ENCODE results near the gene R3HCC1L.

DNA sequence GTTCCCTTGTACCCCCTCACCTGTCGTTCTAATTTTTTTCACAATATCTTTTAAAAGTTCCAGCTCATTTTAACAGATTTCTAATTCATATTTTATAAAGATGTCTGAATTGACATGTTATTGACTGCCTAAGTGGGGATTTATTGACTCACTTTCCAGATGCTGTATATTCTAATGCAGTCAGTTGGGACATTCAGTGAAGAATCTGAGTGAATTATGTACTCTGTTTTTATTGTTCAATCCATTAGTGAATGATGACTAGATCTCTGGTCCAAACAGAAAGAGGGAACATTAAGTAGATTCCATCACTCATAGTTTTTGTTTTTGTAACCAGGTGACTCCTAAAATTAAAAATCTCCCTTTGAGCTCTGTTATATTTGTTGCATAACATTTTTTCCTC lies 79.3 kb downstream of the R3HCC1L start:
- TF ChIP-seq, protein P1, sequence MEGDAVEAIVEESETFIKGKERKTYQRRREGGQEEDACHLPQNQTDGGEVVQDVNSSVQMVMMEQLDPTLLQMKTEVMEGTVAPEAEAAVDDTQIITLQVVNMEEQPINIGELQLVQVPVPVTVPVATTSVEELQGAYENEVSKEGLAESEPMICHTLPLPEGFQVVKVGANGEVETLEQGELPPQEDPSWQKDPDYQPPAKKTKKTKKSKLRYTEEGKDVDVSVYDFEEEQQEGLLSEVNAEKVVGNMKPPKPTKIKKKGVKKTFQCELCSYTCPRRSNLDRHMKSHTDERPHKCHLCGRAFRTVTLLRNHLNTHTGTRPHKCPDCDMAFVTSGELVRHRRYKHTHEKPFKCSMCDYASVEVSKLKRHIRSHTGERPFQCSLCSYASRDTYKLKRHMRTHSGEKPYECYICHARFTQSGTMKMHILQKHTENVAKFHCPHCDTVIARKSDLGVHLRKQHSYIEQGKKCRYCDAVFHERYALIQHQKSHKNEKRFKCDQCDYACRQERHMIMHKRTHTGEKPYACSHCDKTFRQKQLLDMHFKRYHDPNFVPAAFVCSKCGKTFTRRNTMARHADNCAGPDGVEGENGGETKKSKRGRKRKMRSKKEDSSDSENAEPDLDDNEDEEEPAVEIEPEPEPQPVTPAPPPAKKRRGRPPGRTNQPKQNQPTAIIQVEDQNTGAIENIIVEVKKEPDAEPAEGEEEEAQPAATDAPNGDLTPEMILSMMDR (conservative IDR thresholded peaks at IDR 0.05; ENCODE audit: low read depth, low read length) = no peak
- TF ChIP-seq RFX5 (IDR thresholded peaks at IDR 0.05; ENCODE audit: low read depth, low read length) = no peak
- TF ChIP-seq NFE2L2 (IDR thresholded peaks at IDR 0.05; ENCODE audit: low read depth, low read length) = no peak
- TF ChIP-seq MAFK (IDR thresholded peaks at IDR 0.05; ENCODE audit: low read depth, low read length) = no peak
- no peak for TF ChIP-seq RCOR1 (IDR thresholded peaks at IDR 0.05; ENCODE audit: insufficient replicate concordance, low read length)
- TF ChIP-seq RAD21 (IDR thresholded peaks at IDR 0.05; ENCODE audit: low read length) = no peak
- TF ChIP-seq POLR2A (IDR thresholded peaks at IDR 0.05; ENCODE audit: low read depth, low read length) = no peak
- no peak for TF ChIP-seq SMC3 (IDR thresholded peaks at IDR 0.05; ENCODE audit: low read depth, low read length)
